GM23338 (cell line): ENCODE data around the gene MDM2.
"Not testable (repeated sequence)": the region's sequence is repeated elsewhere in the genome, so short reads cannot be mapped to it uniquely, and the experiment has no call there.

Experiments
- CTCF ChIP-seq, 2 experiments: fragments of 200-600 bp in 1 of 2; sonication (generic) in 1 of 2; conservative IDR thresholded peaks; 2 replicates each; pipeline versions ENCODE4 v1.5.1 to v1.6.1; 2016 to 2017; ENCODE audit warnings: antibody characterized with exemption in 2 of 2, low read depth in 2 of 2, mild to moderate bottlenecking in 2 of 2, moderate library complexity in 1 of 2
- JUNB ChIP-seq: IDR thresholded peaks from one replicate; pipeline ENCODE4 v1.6.1; 2016; ENCODE audit warnings: antibody characterized with exemption; ENCODE audit not compliant: unreplicated experiment
- POLR2AphosphoS5 ChIP-seq: IDR thresholded peaks from 2 replicates; pipeline ENCODE4 v1.6.1; 2016; ENCODE audit warnings: antibody characterized with exemption, low read depth

- TF ChIP-seq CTCF (conservative IDR thresholded peaks at IDR 0.05; ENCODE audit: low read depth in 2 of 2); POLR2AphosphoS5; JUNB: not testable (repeated sequence)
Measured at GRCh38 chr12:68819481-68819880, 11.5 kb downstream of the MDM2 start.
